GM21381 (cell line): ENCODE results near the gene CTIF.

ENCODE experiments used
- ATAC-seq: cut with Tn5 transposase; IDR thresholded peaks from one replicate; pipeline ENCODE4 v1.9.1; 2021; ENCODE audit warnings: mild to moderate bottlenecking, moderate library complexity; ENCODE audit not compliant: unreplicated experiment

CTIF gene

DNA sequence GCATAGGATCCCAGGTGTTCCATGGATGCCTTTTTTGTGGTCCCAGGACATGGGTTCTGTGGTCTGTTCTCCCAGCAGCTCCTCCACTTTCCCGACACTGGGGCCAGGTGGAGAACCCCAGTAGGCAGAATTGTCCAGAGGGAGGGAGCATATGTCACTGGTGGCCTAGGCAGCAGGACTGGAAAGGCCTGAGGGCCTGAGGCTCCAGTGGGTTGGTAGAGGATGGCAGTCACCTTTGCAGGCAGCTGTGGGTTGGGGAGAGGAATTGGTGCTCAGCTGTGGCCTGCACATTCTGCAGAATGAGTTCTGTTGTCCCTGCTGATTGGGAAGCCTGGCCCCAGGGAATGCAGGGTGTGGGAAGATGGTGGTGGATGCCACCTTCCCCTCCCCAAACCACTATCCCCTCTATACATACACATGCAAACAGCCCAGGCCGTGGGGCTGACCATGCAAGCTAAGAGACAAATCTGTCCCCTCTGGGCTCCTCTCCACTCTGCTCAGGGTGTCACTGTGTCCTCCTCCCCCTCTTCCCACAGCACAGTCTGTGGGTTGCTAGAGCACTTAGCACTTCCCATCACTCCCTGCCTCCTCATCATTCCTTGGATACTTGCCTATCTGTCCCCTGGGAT lies 11.4 kb downstream of the CTIF start:
- ATAC-seq = no peak

- no peak for ATAC-seq
These were observed 12.3 kb downstream of the CTIF start for GRCh38 chr18:48551100-48551499.

GRCh38 chr18:48552130-48552529 lies 13.3 kb downstream of the CTIF start:
- ATAC-seq = no peak

- no peak for ATAC-seq
These were observed 14.4 kb downstream of the CTIF start for GRCh38 chr18:48553236-48553635.

- no peak for ATAC-seq
These were observed 16.0 kb downstream of the CTIF start for GRCh38 chr18:48554610-48555400.

- ATAC-seq = no peak
These were observed 16.7 kb downstream of the CTIF start for GRCh38 chr18:48555465-48555995.

DNA sequence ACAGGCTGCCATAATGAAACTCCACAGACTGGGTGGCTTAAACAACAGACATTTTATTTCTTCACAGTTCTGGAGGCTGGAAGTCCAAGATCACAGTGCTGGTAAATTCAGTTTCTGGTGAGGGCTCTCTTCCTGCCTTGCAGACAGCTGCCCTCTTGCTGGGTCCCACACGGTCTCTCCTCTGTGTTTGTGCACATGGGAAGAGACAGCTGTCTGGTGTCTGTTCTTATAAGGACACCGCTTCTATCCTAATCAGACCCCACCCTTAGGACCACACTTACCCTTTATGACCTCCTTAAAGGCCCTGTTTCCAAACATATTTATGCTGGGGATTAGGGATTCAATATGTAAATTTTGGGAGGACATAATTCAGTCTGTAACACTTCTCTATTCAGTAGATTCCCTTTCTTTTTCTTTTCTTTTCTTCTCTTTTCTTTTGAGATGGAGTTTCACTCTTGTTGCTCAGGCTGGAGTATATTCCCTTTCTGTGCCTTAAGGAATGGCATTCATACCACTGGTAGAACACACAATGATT lies 18.9 kb downstream of the CTIF start:
- no peak for ATAC-seq

DNA sequence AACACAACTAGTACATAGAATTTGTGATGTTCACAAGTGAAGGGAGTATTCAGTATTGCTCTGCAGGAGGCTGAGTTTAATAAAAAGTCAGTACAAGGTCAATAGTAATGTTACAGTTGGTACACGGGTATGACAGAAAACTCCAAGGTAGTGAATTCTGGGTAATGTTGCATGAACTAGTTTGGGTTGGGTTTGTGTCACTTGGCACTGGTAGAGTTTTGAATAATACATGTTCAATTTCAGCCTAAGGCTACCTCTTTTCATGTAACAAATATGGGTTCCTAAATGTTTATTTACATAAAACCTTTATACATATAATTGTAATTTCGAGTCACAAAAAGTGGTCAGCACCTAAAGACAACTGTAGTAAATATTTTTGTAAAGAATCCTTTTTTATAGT lies 19.4 kb downstream of the CTIF start:
- no peak for ATAC-seq

- no peak for ATAC-seq
These were observed 21.7 kb downstream of the CTIF start for GRCh38 chr18:48560491-48560890.

GRCh38 chr18:48562075-48562474 lies 23.2 kb downstream of the CTIF start:
- no peak for ATAC-seq

GRCh38 chr18:48563027-48563426 lies 24.2 kb downstream of the CTIF start:
- no peak for ATAC-seq

GRCh38 chr18:48564139-48564538 lies 25.3 kb downstream of the CTIF start:
- no peak for ATAC-seq

DNA sequence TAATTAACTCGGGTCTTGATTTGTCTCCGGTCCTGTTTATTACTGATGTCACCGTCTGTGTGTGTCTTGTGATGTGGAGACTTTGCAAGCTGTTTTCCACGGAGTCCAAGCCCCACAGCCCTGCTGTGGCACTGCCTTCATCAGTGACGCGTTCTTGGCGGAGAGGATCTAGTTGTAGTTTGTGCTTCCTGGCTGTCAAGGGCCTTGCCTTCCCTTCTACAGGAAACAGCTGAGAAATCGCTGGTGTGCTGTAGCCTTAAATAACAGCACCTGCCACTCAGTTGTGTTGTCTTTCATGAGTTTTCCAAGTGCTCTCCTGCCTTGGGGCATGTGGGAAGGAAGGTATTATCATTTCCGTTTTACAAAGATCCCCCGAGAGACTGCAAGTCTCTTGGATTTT lies 26.3 kb downstream of the CTIF start:
- ATAC-seq = no peak

- no peak for ATAC-seq
These were observed 27.8 kb downstream of the CTIF start for GRCh38 chr18:48566589-48566988.

DNA sequence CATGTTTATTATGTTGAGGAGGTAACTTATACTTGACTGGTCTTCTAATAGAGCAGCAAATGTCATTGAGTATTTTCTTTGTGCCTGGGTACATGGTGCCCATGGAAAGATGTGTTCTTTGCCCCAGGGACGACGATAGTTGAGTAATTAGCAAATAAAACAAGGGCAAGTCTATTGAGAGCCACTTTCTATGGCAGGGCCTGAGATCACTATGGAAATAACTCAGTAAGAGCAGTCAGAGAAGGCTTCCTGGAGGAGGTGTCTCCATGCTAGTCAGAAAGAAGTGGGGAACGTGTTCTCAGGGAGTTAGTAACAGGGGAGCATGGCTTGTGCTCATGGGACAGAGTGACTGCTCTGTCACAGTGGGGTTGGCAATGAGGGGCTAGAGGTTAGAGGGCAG lies 28.6 kb downstream of the CTIF start:
- ATAC-seq = no peak

DNA sequence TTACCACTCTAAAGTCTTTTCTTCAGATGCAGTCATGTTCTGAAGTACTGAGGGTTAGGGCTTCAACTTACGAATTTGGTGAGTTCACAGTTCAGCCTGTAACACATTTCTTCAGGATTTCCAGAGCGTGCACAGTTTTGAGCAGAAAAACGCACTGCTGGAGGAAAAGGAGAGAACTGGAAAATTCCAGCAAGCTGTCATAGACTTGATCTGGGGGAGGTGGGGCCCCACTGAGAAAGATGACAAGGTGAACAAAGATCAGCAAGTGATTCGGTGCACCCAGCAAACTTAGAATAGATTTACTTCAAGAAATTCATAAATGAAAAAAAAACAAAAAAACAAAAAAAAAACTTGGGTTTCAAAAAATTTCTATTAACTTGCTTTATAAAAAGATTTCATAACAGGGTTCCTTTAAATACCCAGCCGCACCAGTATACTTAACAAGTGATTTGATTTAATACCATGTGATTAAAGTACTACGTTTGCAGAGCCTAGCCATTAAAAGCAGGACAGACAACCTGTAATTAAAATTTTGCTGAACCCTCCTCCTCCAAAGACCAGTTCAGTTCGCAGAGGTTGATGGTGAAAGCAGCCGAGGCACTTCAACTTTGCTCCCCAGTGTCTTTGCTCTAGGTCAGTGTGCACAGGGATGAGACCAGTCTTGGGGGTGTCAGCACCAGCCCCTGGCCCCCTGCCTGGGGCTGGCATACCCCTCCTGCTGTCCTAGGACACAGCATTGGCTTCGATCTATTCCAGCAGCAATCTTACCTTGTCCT lies 30.5 kb downstream of the CTIF start:
- ATAC-seq = no peak

GRCh38 chr18:48569915-48570264 lies 31.1 kb downstream of the CTIF start:
- ATAC-seq = no peak

DNA sequence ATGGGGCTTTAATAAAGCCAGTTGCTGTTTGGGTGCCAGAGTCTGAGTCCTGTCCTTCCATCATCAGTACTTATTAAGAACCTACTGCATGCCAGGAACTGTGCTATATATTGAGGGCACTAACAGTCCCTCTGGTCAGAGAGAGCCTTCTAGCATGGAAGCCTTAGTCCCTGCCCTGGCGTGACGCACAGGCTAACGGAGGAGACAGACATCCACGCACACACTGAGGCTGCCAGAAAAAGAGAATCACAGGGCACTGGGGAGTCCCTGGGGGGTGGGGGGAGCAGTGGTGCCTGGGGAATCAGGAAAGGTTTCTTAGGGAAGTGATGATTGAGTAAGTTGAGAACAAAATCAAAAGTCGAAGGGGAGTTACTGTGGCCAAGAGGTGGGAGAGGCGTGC lies 31.5 kb downstream of the CTIF start:
- no peak for ATAC-seq

- ATAC-seq = no peak
These were observed 33.0 kb downstream of the CTIF start for GRCh38 chr18:48571639-48572384.

DNA sequence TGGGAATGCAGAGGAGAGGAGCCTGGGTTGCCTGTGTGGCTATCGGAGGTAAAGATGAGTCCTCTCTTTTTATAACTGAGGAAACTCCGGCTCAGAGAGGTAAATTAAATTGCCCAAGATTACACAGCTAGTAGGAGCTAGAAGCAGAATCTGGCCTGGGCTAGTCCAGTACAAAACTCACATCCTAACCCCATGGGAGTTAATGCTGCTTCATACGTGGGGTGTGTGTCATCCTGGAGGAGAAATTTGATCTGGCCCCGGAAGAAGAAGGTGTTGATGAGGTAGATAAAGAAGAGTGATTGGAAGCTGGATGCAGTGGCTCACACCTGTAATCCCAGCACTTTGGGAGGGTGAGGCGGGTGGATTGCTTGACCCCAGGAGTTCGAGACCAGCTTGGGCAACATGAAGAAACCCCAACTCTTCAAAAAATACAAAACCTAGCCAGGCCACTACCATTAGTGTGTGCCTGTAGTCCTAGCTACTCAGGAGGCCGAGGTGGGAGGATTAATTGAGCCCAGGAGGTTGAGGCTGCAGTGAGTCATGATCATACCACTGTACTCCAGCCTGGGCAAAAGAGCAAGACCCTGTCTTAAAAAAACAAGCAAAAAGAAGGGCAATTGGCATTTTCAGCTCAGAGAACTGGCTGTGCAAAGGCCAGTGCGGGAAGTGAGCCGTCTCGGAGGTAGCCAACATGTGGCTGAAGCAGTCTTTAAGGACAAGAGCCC lies 33.7 kb downstream of the CTIF start:
- no peak for ATAC-seq
